ENCODE data around the gene SLC35A1. TPM values are rescaled to one million over a fixed set of nuclear protein-coding genes. Genes with fewer than 3 reads are reported as not detected.

Gene SLC35A1
- total RNA-seq, 1 experiment from 2014 or later = 19.4 TPM

DNA sequence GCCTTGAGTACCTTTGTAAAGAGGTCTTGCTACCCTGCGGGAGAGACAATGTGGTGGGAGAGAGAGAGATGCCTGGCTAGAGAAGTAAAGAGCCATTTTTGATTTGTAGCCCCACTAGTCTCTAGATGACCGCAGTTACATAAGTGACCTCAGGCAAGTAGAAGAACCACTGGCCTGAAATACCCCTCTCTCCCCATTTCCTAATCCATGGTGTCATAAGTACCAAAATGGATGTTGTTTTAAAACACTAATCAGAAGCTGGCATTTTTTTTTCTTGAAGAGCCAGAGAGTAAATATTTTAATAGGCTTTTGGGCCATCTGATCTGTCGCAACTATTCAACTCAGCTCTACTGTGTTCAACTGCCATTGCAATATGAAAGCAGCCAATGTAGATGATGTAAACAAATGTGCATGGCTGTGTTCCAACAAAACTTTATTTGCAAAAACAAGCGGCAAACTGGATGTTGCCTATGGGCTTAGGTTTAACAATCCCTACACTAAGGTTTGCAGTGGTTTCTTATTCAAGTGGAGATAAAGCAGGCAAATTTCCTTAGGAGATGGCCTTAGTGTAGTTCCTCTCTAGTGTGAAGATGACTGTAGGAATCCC, 80.5 kb downstream of the SLC35A1 start:
- no peaks in the 10 kb centered on the region for H3K4me1 Mint-ChIP-seq (ENCODE audit: low read depth, unreplicated experiment)
- H3K27me3 Mint-ChIP-seq (ENCODE audit: unreplicated experiment) = no peaks in the 10 kb centered on the region
- no peak overlapping the region for H3K4me3 Mint-ChIP-seq (ENCODE audit: low read depth, unreplicated experiment)
- no peak for DNase-seq
- H3K36me3 Mint-ChIP-seq (ENCODE audit: insufficient read depth, unreplicated experiment) = peaks cover 17% of the 10 kb centered on the region
- intact Hi-C loops (cut with micrococcal nuclease; ENCODE audit: unreplicated experiment) = no loop called here
- no peak overlapping the region for H3K27ac Mint-ChIP-seq (ENCODE audit: unreplicated experiment)
- no peaks in the 10 kb centered on the region for H3K9me3 Mint-ChIP-seq (ENCODE audit: low read depth, unreplicated experiment)
- no TSS peak for BruUV-seq (replicated peaks)
- CTCF ChIA-PET = no interaction called here
- TF ChIP-seq, protein P1, sequence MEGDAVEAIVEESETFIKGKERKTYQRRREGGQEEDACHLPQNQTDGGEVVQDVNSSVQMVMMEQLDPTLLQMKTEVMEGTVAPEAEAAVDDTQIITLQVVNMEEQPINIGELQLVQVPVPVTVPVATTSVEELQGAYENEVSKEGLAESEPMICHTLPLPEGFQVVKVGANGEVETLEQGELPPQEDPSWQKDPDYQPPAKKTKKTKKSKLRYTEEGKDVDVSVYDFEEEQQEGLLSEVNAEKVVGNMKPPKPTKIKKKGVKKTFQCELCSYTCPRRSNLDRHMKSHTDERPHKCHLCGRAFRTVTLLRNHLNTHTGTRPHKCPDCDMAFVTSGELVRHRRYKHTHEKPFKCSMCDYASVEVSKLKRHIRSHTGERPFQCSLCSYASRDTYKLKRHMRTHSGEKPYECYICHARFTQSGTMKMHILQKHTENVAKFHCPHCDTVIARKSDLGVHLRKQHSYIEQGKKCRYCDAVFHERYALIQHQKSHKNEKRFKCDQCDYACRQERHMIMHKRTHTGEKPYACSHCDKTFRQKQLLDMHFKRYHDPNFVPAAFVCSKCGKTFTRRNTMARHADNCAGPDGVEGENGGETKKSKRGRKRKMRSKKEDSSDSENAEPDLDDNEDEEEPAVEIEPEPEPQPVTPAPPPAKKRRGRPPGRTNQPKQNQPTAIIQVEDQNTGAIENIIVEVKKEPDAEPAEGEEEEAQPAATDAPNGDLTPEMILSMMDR (IDR thresholded peaks at IDR 0.05; ENCODE audit: unreplicated experiment) = no peak

DNA sequence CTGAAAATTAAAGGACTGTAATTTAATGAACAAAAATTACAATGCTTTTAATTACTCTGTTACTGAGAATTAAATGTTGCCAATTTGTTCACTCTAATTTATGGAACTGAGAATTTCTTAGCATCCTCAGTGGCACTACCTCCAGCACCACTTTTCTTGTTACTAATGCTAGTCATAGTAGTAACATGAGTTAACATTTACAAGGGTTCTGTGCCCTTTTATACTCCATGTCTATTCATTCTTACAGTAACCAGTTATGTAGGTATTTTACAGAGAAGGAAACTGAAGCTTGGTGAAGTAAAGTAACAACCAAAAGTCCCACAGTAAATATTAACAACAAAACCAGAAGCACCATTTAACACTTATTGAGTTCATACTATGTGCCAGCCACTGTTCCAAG, 82.7 kb downstream of the SLC35A1 start:
- CTCF ChIA-PET = no interaction called here
- TF ChIP-seq, protein P1 (IDR thresholded peaks at IDR 0.05; ENCODE audit: unreplicated experiment) = no peak
- BruUV-seq (replicated peaks) = no TSS peak
- Mint-ChIP-seq H3K36me3 (ENCODE audit: insufficient read depth, unreplicated experiment) (peaks cover 6% of the 10 kb centered on the region), H3K9me3 (ENCODE audit: low read depth, unreplicated experiment) (no peaks in the 10 kb centered on the region), H3K27ac (ENCODE audit: unreplicated experiment) (no peak overlapping the region), H3K27me3 (ENCODE audit: unreplicated experiment) (no peaks in the 10 kb centered on the region), H3K4me3 (ENCODE audit: low read depth, unreplicated experiment) (no peak overlapping the region), H3K4me1 (ENCODE audit: low read depth, unreplicated experiment) (no peaks in the 10 kb centered on the region)
- intact Hi-C loops (cut with micrococcal nuclease; ENCODE audit: unreplicated experiment) = no loop called here
- DNase-seq = no peak

DNA sequence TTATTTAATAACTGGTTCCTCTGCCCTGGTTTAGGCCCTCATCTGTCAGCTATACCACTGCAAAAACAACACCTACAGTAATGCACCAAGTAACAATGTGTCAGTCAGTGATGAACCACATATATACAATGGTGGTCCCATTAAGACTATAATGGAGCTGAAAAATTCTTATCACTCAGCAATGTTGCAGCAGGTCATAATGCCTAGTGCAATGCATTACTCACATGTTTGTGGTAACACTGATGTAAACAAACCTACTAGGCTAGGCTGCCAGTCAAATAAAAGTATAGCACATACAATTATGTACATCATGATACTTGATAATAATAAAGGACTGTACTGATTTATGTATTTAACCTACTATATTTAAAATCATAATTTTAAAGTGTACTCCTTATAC, 85.7 kb downstream of the SLC35A1 start:
- Mint-ChIP-seq H3K27me3 (ENCODE audit: unreplicated experiment) (no peaks in the 10 kb centered on the region), H3K27ac (ENCODE audit: unreplicated experiment) (no peak overlapping the region), H3K4me3 (ENCODE audit: low read depth, unreplicated experiment) (no peak overlapping the region), H3K9me3 (ENCODE audit: low read depth, unreplicated experiment) (no peaks in the 10 kb centered on the region), H3K36me3 (ENCODE audit: insufficient read depth, unreplicated experiment) (peaks cover 6% of the 10 kb centered on the region), H3K4me1 (ENCODE audit: low read depth, unreplicated experiment) (no peaks in the 10 kb centered on the region)
- intact Hi-C loops (cut with micrococcal nuclease; ENCODE audit: unreplicated experiment) = no loop called here
- TF ChIP-seq, protein P1 (IDR thresholded peaks at IDR 0.05; ENCODE audit: unreplicated experiment) = no peak
- no peak for DNase-seq
- CTCF ChIA-PET = no interaction called here
- BruUV-seq (replicated peaks) = no TSS peak

DNA sequence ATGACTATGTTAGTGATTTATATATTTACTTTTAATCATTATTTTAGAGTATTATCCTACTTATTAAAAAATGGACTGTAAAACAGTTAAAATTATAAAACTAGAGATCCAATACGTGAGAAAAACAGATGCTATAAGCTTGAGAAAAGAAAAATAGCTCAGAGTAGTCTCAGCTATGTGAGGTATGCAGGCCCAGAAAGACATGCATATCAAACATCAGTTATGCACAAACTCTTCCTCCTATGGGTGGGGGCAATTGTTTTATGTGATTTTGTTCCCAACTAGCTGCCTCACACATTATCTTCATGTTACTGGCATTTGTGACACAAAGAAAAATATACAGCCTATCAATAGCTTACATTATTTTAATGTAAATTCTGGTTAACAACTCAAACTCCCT, 88.2 kb downstream of the SLC35A1 start:
- Mint-ChIP-seq H3K27me3 (ENCODE audit: unreplicated experiment) (no peaks in the 10 kb centered on the region), H3K9me3 (ENCODE audit: low read depth, unreplicated experiment) (no peaks in the 10 kb centered on the region), H3K4me3 (ENCODE audit: low read depth, unreplicated experiment) (no peak overlapping the region), H3K36me3 (ENCODE audit: insufficient read depth, unreplicated experiment) (no peaks in the 10 kb centered on the region), H3K4me1 (ENCODE audit: low read depth, unreplicated experiment) (no peaks in the 10 kb centered on the region), H3K27ac (ENCODE audit: unreplicated experiment) (no peak overlapping the region)
- intact Hi-C loops (cut with micrococcal nuclease; ENCODE audit: unreplicated experiment) = no loop called here
- TF ChIP-seq, protein P1 (IDR thresholded peaks at IDR 0.05; ENCODE audit: unreplicated experiment) = no peak
- no TSS peak for BruUV-seq (replicated peaks)
- CTCF ChIA-PET = no interaction called here
- no peak for DNase-seq

Other genes with a start within 250 kb of the SLC35A1 start
- 15.1 and 19.0 TPM in 2 replicates for gene SMIM8, start 150.4 kb upstream of the SLC35A1 start, total RNA-seq (2022)
- gene GJB7, start 143.7 kb upstream of the SLC35A1 start, total RNA-seq (2022) = 0.47 TPM in 1 of 2 replicates, not detected in the other
- 5.9 TPM in 2 replicates for gene C6orf163, start 128.2 kb upstream of the SLC35A1 start, total RNA-seq (2022)
- 0.14 and 0.24 TPM in 2 replicates for gene CFAP206, start 65.0 kb upstream of the SLC35A1 start, total RNA-seq (2022)
- gene RARS2, start 117.0 kb downstream of the SLC35A1 start, total RNA-seq (2022) = 24.4 and 24.7 TPM in 2 replicates
- gene ORC3, start 117.2 kb downstream of the SLC35A1 start, total RNA-seq (2022) = 32.7 and 35.1 TPM in 2 replicates
- 44.7 and 46.1 TPM in 2 replicates for gene AKIRIN2, start 229.3 kb downstream of the SLC35A1 start, total RNA-seq (2022)

Measured in Calu3 (cell line).